Measurements from ENCODE around the gene LCTL. TPM values are rescaled to one million over a fixed set of nuclear protein-coding genes. Genes with fewer than 3 reads are reported as not detected.
A peak's percentile ranks its signal among the peaks of the same experiment; 100 is the strongest.

Gene LCTL
- total RNA-seq, 1 experiment from 2014 or later, result not detected

DNA sequence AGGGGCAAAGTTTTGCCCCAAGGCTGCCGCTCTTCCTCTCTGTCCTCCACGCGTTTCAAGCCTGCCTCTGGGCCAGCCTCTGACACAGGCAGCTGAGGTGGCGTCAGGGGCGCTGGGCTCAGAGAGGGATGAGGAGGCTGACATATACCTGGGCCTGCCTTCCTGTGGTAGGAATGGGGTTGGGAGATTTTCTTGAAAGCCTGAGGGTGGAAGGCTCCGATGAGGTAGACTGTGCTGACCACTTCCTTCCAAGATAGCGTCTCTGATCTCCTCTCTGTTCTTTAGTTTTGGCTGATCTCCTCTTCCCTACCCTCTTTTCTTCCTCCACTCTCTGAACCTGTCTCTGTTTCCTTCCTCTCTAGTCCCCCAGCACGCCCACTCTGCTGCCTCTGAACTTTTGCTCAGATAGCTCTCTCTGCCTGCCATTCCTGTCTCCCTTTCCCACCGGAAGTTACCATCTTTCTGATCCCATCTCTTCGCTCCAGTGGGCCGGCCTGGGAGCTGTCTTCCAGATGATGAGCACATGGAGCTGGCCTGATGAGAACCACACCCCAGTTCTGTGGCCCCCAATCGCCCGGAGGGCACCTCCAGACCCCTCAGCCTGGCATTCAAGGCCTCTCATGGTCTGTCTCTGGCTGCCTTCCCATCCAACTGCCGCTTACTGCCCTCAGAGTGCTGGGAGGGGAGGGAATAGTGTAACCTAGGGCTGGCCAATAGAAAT lies 32.5 kb upstream of the LCTL start:
- Histone ChIP-seq H3K27me3 (replicated peaks; ENCODE audit: insufficient read depth, low read depth, low read length, poor library complexity) (no peaks in the 10 kb centered on the region), H3K27ac (ENCODE audit: low read depth, low read length, poor library complexity, severe bottlenecking) (no peak overlapping the region), H3K4me3 (ENCODE audit: low read depth, low read length, poor library complexity, severe bottlenecking) (no peak overlapping the region), H3K36me3 (ENCODE audit: insufficient read depth, low read length, poor library complexity, severe bottlenecking) (no peaks in the 10 kb centered on the region), H3K9me3 (ENCODE audit: low read depth, low read length, poor library complexity, severe bottlenecking) (no peaks in the 10 kb centered on the region), H3K4me1 (ENCODE audit: insufficient read depth, low read length, poor library complexity, severe bottlenecking) (no peaks in the 10 kb centered on the region)
- no TSS peak for BruUV-seq (replicated peaks)
- intact Hi-C loops (cut with micrococcal nuclease; ENCODE audit: unreplicated experiment), result no loop called here
- no peak for TF ChIP-seq EZH2 (IDR thresholded peaks at IDR 0.05; ENCODE audit: borderline replicate concordance, low read depth, low read length, poor library complexity, severe bottlenecking)
- TF ChIP-seq, protein P1, sequence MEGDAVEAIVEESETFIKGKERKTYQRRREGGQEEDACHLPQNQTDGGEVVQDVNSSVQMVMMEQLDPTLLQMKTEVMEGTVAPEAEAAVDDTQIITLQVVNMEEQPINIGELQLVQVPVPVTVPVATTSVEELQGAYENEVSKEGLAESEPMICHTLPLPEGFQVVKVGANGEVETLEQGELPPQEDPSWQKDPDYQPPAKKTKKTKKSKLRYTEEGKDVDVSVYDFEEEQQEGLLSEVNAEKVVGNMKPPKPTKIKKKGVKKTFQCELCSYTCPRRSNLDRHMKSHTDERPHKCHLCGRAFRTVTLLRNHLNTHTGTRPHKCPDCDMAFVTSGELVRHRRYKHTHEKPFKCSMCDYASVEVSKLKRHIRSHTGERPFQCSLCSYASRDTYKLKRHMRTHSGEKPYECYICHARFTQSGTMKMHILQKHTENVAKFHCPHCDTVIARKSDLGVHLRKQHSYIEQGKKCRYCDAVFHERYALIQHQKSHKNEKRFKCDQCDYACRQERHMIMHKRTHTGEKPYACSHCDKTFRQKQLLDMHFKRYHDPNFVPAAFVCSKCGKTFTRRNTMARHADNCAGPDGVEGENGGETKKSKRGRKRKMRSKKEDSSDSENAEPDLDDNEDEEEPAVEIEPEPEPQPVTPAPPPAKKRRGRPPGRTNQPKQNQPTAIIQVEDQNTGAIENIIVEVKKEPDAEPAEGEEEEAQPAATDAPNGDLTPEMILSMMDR (conservative IDR thresholded peaks at IDR 0.05; ENCODE audit: low read depth, low read length), result no peak
- DNase-seq (ENCODE audit: low spot score), result no peak
- POLR2A ChIA-PET (ENCODE audit: low non-redundant PET), result no interaction called here
- CTCF ChIA-PET, result no interaction called here

DNA sequence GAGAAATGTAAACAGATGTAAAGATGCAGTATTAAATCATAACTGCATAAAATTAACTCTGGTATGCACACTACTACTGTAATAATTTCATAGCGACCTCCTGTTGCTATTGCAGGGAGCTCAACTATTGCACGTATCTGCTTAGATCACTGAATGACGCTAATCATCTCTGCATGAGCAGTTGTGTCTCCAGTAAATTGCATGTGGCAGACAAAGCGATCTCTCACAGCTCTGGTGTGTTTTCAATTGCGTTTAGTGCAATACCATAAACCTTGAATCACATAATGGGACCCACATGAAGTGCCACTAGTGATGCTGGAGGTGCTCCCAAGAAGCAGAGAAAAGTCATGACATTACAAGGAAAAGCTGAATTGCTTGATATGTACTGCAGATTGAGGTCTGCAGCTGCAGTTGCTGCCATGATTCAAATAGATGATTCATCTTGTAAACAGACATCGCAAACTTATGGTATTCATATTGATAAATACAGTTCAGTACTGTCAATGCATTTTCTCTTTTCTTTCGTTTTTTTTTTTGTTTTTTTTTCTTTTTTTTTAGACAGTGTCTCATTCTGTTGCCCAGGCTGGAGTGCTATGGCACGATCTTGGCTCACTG lies 30.2 kb upstream of the LCTL start:
- peak; percentile 31 for DNase-seq (ENCODE audit: low spot score)
- intact Hi-C loops (cut with micrococcal nuclease; ENCODE audit: unreplicated experiment), result no loop called here
- no peaks in the 10 kb centered on the region for H3K4me1 ChIP-seq (ENCODE audit: insufficient read depth, low read length, poor library complexity, severe bottlenecking)
- no peak overlapping the region for H3K4me3 ChIP-seq (ENCODE audit: low read depth, low read length, poor library complexity, severe bottlenecking)
- no peak overlapping the region for H3K27ac ChIP-seq (ENCODE audit: low read depth, low read length, poor library complexity, severe bottlenecking)
- TF ChIP-seq EZH2 (IDR thresholded peaks at IDR 0.05; ENCODE audit: borderline replicate concordance, low read depth, low read length, poor library complexity, severe bottlenecking), result no peak
- TF ChIP-seq, protein P1 (conservative IDR thresholded peaks at IDR 0.05; ENCODE audit: low read depth, low read length), result no peak
- no peaks in the 10 kb centered on the region for H3K36me3 ChIP-seq (ENCODE audit: insufficient read depth, low read length, poor library complexity, severe bottlenecking)
- ChIA-PET CTCF (no interaction called here), POLR2A (ENCODE audit: low non-redundant PET) (no interaction called here)
- H3K27me3 ChIP-seq (replicated peaks; ENCODE audit: insufficient read depth, low read depth, low read length, poor library complexity), result no peaks in the 10 kb centered on the region
- no TSS peak for BruUV-seq (replicated peaks)
- no peaks in the 10 kb centered on the region for H3K9me3 ChIP-seq (ENCODE audit: low read depth, low read length, poor library complexity, severe bottlenecking)

DNA sequence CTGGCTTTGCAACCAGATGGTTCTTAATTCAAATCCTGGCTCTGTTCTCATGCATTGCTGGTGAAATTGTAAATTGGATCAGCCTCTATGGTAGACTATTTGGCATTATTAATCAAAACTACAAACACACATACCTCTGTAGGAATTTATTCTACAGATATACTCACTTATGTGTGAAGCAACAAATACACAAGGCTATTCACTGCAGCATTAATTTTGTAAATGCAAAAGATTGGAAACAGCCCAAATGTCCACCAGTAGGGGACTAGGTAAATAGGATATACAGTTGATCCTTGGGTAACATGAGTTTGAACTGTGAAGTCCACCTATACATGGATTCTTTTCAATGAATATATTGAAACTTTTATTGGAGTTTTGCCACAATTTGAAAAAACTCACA lies 29.5 kb upstream of the LCTL start:
- Histone ChIP-seq H3K36me3 (ENCODE audit: insufficient read depth, low read length, poor library complexity, severe bottlenecking) (no peaks in the 10 kb centered on the region), H3K9me3 (ENCODE audit: low read depth, low read length, poor library complexity, severe bottlenecking) (no peaks in the 10 kb centered on the region), H3K27ac (ENCODE audit: low read depth, low read length, poor library complexity, severe bottlenecking) (no peak overlapping the region), H3K4me1 (ENCODE audit: insufficient read depth, low read length, poor library complexity, severe bottlenecking) (no peaks in the 10 kb centered on the region), H3K27me3 (replicated peaks; ENCODE audit: insufficient read depth, low read depth, low read length, poor library complexity) (no peaks in the 10 kb centered on the region), H3K4me3 (ENCODE audit: low read depth, low read length, poor library complexity, severe bottlenecking) (no peak overlapping the region)
- ChIA-PET POLR2A (ENCODE audit: low non-redundant PET) (no interaction called here), CTCF (no interaction called here)
- BruUV-seq (replicated peaks), result no TSS peak
- DNase-seq (ENCODE audit: low spot score), result no peak
- intact Hi-C loops (cut with micrococcal nuclease; ENCODE audit: unreplicated experiment), result no loop called here
- no peak for TF ChIP-seq EZH2 (IDR thresholded peaks at IDR 0.05; ENCODE audit: borderline replicate concordance, low read depth, low read length, poor library complexity, severe bottlenecking)
- TF ChIP-seq, protein P1 (conservative IDR thresholded peaks at IDR 0.05; ENCODE audit: low read depth, low read length), result no peak

All from A673 (cell line).